NCI-H187 treated with DMSO at 0.1 percent for 48 hours (cell line): ENCODE data around the gene SLC16A8.

Experiments used
- DNase-seq: peaks from one replicate; lab custom pipeline; 2025; lab: John Stamatoyannopoulos, UW

SLC16A8 gene

DNA sequence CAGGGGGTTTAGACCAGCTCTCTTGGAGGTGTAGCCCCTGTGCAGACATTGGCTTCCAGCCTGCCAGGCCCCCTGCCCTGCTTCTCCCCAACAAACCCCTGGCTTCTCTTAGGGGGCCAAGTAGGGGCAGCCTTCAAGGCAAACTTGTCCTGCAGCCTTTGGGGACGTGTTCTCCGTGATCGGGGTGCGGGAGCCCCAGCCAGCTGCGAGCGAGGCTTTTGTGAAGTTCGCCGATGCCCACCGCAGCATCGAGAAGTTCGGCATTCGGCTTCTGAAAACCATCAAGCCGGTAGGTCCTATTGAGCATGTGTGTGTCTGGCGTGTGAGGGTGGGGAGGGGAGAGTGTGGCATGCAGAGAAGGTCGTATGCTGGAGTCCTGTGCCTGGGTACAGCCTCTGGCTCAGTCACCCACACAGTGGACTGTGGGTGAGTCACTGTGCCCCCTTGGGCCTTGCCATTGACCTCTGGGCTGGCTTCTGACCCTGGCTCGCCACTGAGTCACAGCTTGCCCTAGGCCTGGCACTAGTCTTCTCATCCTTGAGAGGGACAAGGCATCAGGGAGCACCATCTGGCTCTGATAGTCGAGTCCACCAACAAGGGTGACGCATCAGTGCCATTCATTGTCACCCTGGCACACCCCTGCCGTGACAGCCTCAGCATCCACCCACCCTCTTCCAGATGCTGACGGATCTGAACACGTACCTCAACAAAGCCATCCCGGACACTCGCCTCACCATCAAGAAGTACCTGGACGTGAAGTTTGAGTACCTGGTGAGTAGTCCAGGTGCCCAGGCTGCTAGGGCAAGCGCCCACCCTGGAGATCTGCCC, 11.4 kb downstream of the SLC16A8 start:
- DNase-seq: no peak

- DNase-seq: no peak
Measured at GRCh38 chr22:38071421-38072321, 12.3 kb downstream of the SLC16A8 start.

DNA sequence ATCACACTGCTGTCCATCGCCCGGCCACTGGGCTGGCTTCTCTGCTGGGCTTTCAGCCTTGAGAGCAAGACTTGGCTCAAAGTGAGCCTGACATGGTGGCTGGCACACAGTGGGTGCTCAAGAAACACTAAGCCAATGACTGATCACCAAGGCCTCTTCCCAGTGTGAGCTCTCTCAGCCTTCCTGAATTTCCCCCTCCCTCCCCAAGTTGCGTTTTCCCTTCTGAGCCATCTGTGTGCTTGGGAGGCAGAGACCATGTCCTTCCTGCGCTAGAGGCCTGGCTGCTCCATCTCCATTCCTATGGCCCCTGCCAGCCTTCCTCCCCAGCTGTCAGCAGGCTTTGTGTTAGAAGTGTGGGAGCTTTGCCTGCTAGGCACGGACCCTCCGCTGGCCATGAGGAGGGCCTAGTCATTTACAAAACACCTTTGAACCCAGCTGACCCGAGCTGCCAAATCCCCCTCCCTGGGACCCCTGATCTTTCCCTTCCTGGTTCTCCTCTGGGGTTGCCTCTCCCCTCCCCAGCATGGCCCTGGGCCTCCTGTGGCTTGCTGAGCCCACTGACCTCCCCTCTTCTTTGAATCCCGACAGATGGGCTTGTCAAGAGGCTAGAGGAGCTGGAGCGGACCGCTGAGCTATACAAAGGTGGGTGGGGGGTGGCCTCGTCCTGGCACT, 13.6 kb downstream of the SLC16A8 start:
- DNase-seq: no peak

- no peak for DNase-seq
Measured at GRCh38 chr22:38069372-38070249, 14.4 kb downstream of the SLC16A8 start.

- DNase-seq: no peak
Measured at GRCh38 chr22:38068641-38069371, 15.2 kb downstream of the SLC16A8 start.

DNA sequence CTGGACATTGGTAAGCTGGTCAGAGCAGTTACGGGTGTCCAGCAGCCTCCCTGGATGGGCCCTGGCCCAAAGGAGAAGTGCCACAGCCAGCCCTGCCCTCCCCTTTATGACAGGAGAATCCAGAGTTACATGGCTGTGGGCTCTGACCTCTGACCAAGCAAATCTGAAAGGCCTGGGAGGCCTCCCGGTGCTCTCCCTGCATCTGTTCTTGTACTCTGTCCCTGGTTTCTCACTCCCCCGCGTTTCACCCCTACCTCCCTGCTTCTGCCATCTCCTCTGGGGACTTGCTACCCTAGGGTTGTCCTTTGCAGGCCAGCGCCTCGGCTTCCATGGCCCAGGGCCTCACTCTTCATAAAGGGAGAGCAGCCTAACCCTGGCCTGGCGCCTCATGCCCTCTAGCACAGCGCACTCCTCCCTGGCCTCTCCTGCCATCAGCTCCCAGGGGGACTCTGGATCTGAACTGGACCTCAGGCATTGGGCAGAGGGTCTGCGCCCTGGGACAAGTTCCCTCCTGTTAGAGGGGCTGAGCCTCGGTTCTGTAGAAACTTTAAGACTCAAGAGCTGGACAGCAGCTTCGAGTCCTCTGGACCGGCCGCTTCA, 16.1 kb downstream of the SLC16A8 start:
- DNase-seq: no peak

DNA sequence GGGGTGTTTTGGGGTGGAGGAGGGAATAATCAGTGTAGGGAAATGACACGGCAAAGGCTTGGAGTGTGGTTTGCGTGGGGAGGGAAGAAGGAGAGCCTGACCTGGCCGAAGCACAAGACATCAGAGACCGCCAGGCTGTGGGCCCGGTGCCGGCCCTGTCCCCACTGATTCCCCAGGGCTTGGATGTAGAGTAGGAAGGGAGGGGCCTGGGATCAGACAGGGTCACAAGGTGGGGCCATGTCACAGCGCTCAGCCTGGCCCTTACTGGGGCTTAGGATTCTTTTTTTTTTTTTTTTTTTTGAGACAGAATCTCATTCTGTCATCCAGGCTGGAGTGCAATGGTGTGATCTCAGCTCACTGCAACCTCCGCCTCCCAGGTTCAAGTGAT, 17.0 kb downstream of the SLC16A8 start:
- no peak for DNase-seq

- no peak for DNase-seq
Measured at GRCh38 chr22:38066381-38067027, 17.5 kb downstream of the SLC16A8 start.

DNA sequence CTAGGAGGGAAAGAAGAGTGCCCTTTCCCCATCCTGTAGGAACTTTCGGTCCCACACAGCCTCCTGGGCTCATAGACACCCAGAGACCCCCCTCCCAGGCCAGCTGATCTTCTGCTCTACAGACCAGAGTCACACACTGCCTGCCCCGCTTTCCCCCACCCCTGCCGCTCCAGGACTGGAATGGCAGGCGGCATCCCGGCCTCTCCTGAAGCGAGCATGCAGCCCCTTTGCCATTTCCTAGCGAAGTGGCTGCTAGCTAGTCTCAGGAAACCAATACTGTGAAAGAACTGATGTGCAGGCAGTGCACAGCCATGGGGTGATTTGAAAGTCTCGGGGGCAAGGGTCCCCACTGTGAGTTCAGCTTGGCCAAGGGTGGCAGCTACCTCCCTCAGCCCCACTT, 18.4 kb downstream of the SLC16A8 start:
- no peak for DNase-seq

GRCh38 chr22:38062791-38063190, 21.2 kb downstream of the SLC16A8 start:
- DNase-seq: no peak

- DNase-seq: no peak
Measured at GRCh38 chr22:38056969-38057891, 26.8 kb downstream of the SLC16A8 start, which contains the start of gene PICK1. Gene PICK1 (plus strand): TSS chr22:38057404. CDS start chr22:38057810, 406 bp downstream.

DNA sequence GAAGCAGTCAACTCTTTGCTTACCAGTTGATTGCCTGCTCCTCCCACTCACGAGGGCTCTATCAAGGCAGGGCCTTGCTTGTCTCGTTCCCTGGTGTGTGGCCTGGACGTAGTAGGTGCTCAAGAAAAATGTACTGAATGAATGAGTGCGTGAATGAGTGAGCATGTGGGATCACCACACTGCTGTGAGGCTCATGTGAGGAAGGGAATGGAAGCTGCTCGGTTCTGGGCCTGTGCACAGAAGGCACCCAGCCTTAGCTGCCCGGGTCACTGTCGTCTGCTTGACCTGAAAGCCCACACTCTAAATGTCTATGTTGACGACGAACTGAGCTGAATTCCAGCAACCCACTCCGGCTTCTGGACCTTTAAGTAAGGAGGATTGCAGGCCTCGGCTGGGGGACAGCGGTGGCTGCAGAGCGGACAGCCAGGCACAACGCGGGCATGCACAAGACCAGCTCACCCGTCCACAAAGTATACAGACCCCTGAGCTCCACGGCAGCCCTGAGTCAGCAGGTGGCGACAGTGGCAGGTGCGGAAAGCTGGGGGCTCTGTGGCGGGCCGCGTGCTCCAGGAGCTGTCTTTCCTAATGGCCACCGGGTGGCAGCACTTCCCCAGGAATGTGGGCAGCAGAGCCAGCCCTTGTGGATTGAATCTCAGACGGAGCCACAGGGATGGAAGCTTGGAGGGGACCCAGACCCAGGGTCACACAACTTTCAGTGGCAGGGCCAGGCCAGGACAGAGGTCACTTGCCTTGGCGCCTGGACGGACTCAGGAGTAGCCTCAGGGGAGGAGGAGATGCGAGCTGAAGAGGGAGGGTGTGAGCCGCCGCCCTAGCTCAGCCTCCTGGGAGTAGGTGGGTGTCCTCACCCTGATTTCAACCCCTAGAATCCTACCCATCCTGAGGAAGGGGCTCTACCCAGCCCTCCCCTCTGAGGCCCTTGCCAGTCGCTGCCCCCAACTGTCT, 31.8 kb downstream of the SLC16A8 start:
- DNase-seq: no peak

GRCh38 chr22:38051261-38051660, 32.7 kb downstream of the SLC16A8 start:
- DNase-seq: no peak

- no peak for DNase-seq
Measured at GRCh38 chr22:38050720-38051119, 33.3 kb downstream of the SLC16A8 start.

- DNase-seq: no peak
Measured at GRCh38 chr22:38049812-38050619, 34.0 kb downstream of the SLC16A8 start.

DNA sequence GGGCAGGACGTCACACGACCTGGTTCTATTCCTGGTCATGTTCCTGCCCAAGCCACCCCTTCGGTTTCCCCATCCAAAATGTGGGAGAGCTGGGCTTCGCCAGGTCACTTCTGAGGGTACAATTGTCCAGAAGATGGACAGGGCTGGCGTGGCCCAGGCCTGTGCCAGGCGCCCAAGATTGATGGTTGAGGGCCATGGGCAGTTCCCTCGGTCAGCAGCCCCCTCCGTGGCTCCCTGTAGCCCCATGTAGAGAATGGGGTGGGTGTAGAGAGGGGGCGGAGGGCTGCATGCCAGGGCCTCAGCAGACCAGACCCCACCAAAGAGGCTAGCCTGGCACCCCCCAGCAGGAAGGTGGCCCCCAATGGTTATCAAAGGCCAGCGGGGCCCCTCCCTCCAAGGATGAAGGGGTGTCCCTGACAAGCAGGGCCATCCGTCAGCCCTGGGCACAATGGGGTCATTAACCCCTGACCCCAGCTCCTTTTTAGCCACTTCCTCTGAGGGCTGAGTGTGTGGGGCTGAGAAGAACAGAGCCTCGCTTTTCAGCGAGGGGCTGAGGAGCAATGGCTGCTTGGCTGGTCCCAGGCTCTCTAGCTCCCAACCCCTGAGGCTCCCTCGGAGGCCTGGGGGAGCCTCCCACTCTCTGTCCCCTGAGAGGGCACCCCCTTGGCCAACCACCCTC, 37.8 kb downstream of the SLC16A8 start:
- DNase-seq: no peak
